HG02623 (cell line): Measurements from ENCODE around the gene PGM2L1.
"Not testable (repeated sequence)": the region's sequence is repeated elsewhere in the genome, so short reads cannot be mapped to it uniquely, and the experiment has no call there.

Source experiments
- ATAC-seq: cut with Tn5 transposase; IDR thresholded peaks from one replicate; pipeline ENCODE4 v1.9.1; 2021; ENCODE audit warnings: moderate library complexity; ENCODE audit not compliant: unreplicated experiment

Gene PGM2L1

DNA sequence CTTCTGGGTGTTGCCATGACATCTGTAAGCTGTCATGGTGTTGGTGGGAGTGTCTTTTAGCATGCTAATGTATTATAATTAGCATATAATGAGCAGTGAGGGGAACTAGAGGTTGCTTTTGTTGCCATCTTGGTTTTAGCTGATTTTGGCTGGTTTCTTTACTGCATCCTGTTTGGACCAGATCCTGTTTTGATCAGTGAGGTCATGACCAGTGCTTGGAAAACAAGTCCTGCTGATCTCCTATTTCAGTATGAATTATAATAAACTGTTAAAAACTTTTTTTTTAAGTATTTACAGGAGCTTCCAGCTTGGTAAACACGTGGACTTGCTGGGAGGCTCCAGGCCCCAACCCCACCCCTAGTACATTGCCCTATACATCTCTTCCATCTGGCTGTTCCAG is 56.3 kb downstream of the PGM2L1 start:
- no peak for ATAC-seq

DNA sequence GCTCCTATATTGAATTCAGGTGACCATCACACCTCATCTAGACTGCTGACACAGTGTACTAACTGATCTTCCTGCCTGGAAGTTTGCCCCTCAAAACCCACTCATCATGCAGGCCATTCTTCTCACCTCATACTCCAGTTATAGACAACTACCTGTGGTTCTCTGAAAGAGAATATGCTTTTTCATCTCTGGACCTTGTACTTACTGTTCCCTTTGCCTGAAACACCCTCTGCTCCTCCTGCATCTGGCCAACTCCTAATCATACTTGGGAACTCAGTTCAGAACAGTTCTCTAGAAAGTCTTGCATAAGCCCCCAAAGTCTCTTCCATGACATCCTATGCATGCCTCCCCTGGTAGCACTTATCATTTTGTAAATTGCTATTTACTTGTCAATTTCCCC is 58.6 kb downstream of the PGM2L1 start:
- ATAC-seq, result no peak

DNA sequence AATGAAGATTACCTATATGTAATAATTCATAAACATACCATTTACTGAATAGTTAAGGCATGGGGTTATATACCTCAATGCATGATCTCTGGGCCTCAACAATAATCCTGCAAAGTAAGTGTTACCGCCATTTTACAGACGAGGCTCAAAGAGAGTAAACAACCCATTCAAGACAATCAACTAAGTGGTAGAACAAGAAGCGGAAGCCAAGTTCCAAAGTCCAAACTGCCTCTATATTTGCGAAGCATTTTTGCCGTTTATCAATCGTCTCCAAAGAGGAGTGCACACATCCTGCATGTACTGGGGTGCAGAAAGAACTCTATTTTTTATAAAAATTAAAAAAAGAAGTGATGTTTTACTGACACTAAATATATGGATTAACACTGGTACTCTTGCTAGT is 59.3 kb downstream of the PGM2L1 start:
- ATAC-seq, result no peak

GRCh38 chr11:74333193-74333592 is 65.0 kb downstream of the PGM2L1 start:
- no peak for ATAC-seq

- ATAC-seq, result no peak
Measured at GRCh38 chr11:74332291-74332690, 65.9 kb downstream of the PGM2L1 start.

- ATAC-seq, result not testable (repeated sequence)
Measured at GRCh38 chr11:74331000-74331399, 67.2 kb downstream of the PGM2L1 start.

DNA sequence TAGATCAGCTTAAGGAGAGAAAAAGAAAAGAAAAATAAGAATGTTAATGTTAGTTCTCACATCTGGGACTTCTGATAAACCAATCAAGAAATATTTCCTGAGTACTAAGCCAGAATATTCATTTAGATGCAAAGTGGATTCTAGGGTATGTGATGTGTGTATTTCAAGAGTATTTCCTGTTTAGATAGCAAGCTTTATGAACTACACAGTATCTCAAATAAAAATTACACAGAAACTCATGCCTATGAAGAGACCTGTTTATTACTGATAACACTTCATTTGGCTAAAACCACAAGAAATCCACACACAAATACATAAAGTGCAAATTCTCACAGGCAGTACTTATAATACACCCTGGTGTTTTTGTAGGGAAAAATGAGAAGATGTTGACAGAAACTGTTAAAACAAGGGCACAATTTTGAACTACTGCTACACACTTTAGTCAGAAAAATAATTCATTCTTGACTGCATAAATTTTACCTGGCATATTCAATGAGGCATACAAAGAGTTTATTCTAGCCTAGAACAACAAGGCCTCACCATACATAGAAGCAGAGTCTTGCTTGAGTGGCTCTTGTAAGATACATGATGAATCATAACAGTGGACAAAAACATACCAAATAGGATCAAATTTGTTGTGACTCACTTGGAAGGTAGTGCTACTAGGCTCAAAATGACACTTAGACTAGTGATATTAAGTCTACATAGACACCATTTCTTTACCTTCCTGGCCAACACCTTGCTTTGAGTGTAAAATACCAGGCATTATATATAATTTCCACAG is 68.0 kb downstream of the PGM2L1 start:
- no peak for ATAC-seq

- ATAC-seq, result no peak
Measured at GRCh38 chr11:74327076-74327475, 71.2 kb downstream of the PGM2L1 start.

- ATAC-seq, result no peak
Measured at GRCh38 chr11:74326665-74327064, 71.6 kb downstream of the PGM2L1 start.

DNA sequence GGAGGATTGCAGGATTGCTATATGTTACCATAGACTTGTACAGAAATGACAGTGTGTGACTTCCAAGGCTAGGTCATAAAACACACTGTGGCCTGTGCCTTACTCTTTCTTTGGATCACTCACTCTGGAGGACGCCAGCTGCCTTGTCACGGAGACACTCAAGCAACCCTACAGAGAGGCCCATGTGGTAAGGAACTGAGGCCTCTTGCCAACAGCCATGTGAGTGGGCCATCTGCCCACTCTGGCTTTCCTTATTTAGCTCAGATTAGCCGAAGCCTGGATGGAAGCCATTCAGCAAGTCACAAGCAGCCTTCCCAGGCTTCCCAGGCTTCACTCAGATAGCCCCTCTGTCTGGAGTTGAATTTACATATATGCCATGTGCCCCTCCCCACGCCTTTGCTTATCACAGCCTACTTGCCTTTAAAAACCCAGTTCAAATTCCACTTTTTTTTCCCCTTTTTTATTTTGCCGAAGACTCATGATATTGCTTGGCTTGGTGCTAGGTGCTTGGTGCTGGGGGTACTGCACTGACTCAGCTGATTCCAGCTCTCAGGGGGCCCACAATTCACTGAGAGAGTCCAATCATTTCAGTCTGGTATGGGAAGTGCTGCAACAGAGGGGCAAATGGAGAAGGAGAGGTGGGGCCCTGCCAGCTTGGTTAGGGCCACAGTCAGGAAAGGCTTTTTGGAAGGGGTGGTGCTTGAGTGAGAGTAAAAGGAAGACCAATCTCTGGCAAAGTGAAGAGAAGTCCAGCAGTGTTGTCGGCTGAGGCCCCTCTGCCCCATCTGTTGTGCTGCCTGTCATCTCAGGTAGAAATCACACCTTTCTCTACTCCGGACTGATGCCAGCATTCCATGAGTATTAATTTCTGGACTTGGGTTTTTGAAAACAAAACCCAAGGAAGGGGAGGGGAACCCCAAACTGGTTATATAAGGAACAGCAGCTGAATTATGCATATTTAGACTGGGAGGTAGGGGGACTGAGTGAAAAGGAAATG is 72.3 kb downstream of the PGM2L1 start:
- no peak for ATAC-seq

DNA sequence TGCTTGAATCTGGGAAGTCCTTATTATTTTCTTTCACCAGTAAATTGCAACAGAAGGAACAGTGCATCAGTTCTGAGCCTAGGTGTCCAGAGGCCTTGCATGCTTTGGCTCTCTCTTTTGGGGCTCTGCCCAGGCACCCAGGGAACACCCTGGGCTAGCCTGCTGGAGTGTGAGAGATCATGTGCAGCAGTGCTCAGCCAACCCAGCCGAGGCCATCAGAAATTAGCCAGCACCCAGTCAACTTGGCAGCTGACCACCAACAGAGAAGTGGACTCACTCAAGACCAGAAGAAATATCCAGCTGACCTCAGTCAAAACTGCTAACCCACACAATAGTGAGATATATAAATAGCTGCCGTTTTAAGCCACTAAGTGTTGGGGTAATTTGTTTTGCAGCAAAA is 75.6 kb downstream of the PGM2L1 start:
- no peak for ATAC-seq

- no peak for ATAC-seq
Measured at GRCh38 chr11:74321487-74322188, 76.6 kb downstream of the PGM2L1 start.

DNA sequence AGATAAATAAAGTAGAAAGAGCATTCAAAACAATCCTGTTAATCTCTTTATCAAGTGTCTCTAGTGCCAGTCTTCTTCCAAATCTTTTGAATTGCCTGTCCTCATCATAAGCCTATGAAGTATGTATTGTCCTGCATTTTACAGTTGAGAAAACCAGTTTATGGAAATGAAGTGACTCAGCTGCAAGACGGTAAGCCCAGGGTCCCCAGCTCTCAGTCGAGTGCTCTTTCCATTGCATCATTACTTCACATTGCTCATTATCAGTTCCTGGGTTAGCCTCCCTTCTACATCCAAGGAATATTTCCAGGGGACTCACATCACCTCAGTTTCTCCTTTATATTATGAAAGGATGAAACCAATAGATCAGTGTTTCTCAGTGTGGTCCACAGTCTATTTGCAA is 77.7 kb downstream of the PGM2L1 start:
- no peak for ATAC-seq

DNA sequence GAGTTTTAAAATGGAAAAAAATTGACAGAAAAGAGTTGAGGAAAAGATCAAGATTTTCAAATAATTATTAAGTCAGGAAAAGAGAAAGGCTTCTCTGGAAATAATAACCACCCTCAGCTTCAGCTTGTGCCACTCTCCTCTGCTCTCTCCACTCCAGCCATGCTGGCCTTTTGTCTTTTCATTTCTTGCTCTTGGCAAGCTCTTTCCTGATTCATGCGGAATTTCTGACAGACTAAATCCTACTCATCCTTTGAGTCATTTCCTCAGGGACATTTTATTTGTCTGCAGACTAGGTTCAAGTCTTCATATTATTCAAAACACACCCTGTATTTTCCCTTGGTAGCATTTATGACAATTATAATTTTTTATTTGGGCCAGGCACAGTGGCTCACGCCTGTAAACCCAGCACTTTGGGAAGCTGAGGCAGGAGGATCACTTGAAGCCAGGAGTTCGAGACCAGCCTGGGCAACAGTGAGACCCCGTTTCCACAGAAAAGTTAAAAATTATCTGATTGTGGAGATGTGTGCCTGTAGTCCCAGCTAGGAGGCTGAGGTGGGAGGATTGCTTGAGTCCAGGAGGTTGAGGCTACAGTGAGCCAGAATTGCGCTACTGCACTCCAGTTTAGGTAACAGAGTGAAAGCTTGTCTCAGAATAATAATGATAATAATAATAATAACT is 79.0 kb downstream of the PGM2L1 start:
- no peak for ATAC-seq

GRCh38 chr11:74318241-74318932 is 79.8 kb downstream of the PGM2L1 start:
- no peak for ATAC-seq

- no peak for ATAC-seq
Measured at GRCh38 chr11:74316772-74317505, 81.3 kb downstream of the PGM2L1 start.

GRCh38 chr11:74312326-74312725 is 85.9 kb downstream of the PGM2L1 start:
- no peak for ATAC-seq

DNA sequence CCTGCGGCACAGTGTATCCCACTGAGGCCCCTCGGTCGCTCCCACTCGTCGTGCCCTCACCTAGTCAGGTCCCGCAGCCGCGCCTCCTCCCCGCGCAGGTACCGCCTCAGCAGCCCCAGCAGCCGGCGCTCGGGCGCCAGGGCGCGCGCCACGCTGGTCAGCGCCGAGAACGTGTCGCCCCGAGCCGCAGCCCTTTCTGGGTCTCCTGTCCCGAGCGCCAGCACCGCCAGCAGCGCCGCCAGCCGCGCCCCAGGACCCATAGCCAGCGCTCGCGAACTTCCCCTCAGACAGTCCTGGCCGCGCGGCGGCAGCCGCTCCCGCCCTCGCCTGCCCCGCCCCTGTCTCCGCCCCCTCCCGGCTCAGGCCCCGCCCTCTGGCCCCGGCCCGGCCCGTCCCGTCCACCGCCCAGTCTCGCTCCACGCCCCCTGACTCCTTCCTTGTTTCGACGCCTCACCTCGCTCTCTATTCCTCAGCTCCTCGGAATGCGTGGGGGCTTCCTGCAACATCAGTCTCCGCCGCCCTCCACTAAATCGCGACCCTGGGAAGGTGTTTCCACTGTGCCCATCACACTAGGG is 86.8 kb downstream of the PGM2L1 start, which contains the start of gene P4HA3:
Gene P4HA3 (minus strand): TSS at position 289 of the 575 bp plus-strand sequence. CDS start 29 bp downstream, at position 260.
- no peak for ATAC-seq

DNA sequence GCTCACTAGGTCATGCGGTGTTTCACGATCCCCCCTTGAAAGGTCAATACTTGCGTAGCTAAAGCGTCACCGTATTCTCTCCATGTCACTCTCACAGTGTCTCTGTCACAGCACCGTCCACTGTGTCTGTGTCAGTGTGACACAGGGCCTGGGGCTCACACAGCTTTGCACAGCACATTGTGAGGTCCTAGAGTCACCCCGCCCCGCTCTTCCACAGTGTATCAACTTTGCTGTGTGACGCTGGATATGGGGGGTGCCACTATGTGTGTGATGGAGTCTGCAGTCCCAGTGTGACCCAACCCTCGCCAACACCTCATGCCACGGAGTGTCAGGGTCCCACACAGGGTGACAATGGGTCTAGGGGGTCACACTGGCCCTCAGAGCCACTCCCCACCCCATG is 87.4 kb downstream of the PGM2L1 start:
- ATAC-seq, result no peak
